Osteoblast (primary cell): ENCODE data around the gene IL11RA. TPM values are rescaled to one million over a fixed set of nuclear protein-coding genes. Genes with fewer than 3 reads are reported as not detected.

ENCODE experiments used
- DNase-seq: peaks from one replicate; pipeline ENCODE4 v3.0.0; 2011; ENCODE audit warnings: low spot score, mixed read lengths; ENCODE audit not compliant: insufficient read length; ENCODE audit errors: missing footprints
- H2AFZ ChIP-seq: 2 replicates; pipeline ENCODE4 v1.6.0; 2011; ENCODE audit warnings: mild to moderate bottlenecking, low read length
- H3K27ac ChIP-seq: 2 replicates; pipeline ENCODE4 v1.5.1; 2011; ENCODE audit warnings: mild to moderate bottlenecking, low read depth, low read length, moderate library complexity
- H3K27me3 ChIP-seq: 2 replicates; pipeline ENCODE4 v1.6.0; 2012; ENCODE audit warnings: mild to moderate bottlenecking, control low read depth, inconsistent platforms, low read length, moderate library complexity; ENCODE audit not compliant: insufficient read depth
- H3K36me3 ChIP-seq: 2 replicates; pipeline ENCODE4 v1.5.1; 2011; ENCODE audit warnings: mild to moderate bottlenecking, low read length, control low read depth, moderate library complexity; ENCODE audit not compliant: insufficient read depth
- H3K4me1 ChIP-seq: 2 replicates; pipeline ENCODE4 v1.5.1; 2011; ENCODE audit warnings: mild to moderate bottlenecking, low read length, control low read depth, moderate library complexity; ENCODE audit not compliant: insufficient read depth
- H3K4me2 ChIP-seq: 2 replicates; pipeline ENCODE4 v1.6.0; 2011; ENCODE audit warnings: mild to moderate bottlenecking, low read length; ENCODE audit not compliant: insufficient read depth
- H3K4me3 ChIP-seq: fragments of 200-600 bp; sonication (generic); 3 replicates; pipeline ENCODE4 v1.5.1; 2012; ENCODE audit warnings: mild to moderate bottlenecking, low read length, inconsistent platforms; ENCODE audit not compliant: insufficient read depth
- H3K79me2 ChIP-seq: 2 replicates; pipeline ENCODE4 v1.6.0; 2012; ENCODE audit warnings: mild to moderate bottlenecking, low read length, control low read depth, inconsistent platforms; ENCODE audit not compliant: insufficient read depth
- H3K9me3 ChIP-seq: 2 replicates; pipeline ENCODE4 v1.5.1; 2011; ENCODE audit warnings: low read depth, low read length, control low read depth
- H4K20me1 ChIP-seq: 2 replicates; pipeline ENCODE4 v1.6.0; 2012; ENCODE audit warnings: mild to moderate bottlenecking, low read length, control low read depth; ENCODE audit not compliant: insufficient read depth
- CTCF ChIP-seq: IDR thresholded peaks from 2 replicates; pipeline ENCODE4 v1.5.1; 2011; ENCODE audit warnings: mild to moderate bottlenecking, low read depth, low read length, moderate library complexity; ENCODE audit errors: extremely low read depth
- total RNA-seq: library from RNA; depleted of rRNA; stranded (reverse); fragments of >200 nt; gene quantifications from 2 replicates; pipeline ENCODE4 v1.2.3, GENCODE V29; 2012

Gene IL11RA
- total RNA-seq, 1 donor = 34.4 TPM

- peaks cover 14% of the 10 kb centered on the region for H4K20me1 ChIP-seq
- no peak overlapping the region for H3K27ac ChIP-seq
- H3K36me3 ChIP-seq = no peaks in the 10 kb centered on the region
- no peak for DNase-seq
- H3K4me2 ChIP-seq = no peak overlapping the region
- H3K9me3 ChIP-seq = no peaks in the 10 kb centered on the region
- no peak overlapping the region for H2AFZ ChIP-seq
- H3K79me2 ChIP-seq = no peaks in the 10 kb centered on the region
- no peak for TF ChIP-seq CTCF
- H3K4me3 ChIP-seq = no peak overlapping the region
- peaks cover 5% of the 10 kb centered on the region for H3K4me1 ChIP-seq
- no peaks in the 10 kb centered on the region for H3K27me3 ChIP-seq
Measured at GRCh38 chr9:34686231-34686630, 34.2 kb downstream of the IL11RA start.

GRCh38 chr9:34686732-34687131 is 34.7 kb downstream of the IL11RA start:
- Histone ChIP-seq H3K9me3 (no peaks in the 10 kb centered on the region), H3K27ac (no peak overlapping the region), H3K27me3 (no peaks in the 10 kb centered on the region), H3K36me3 (no peaks in the 10 kb centered on the region), H2AFZ (no peak overlapping the region), H3K4me3 (no peak overlapping the region), H3K79me2 (no peaks in the 10 kb centered on the region), H3K4me2 (no peak overlapping the region), H3K4me1 (peaks cover 5% of the 10 kb centered on the region), H4K20me1 (peaks cover 14% of the 10 kb centered on the region)
- no peak for TF ChIP-seq CTCF
- DNase-seq = no peak

- Histone ChIP-seq H3K4me3 (no peak overlapping the region), H3K27me3 (no peaks in the 10 kb centered on the region), H3K79me2 (no peaks in the 10 kb centered on the region), H2AFZ (no peak overlapping the region), H3K4me2 (no peak overlapping the region), H3K4me1 (peaks cover 5% of the 10 kb centered on the region), H3K36me3 (no peaks in the 10 kb centered on the region), H3K9me3 (no peaks in the 10 kb centered on the region), H3K27ac (no peak overlapping the region), H4K20me1 (peaks cover 14% of the 10 kb centered on the region)
- TF ChIP-seq CTCF = no peak
- no peak for DNase-seq
Measured at GRCh38 chr9:34687276-34688030, 35.5 kb downstream of the IL11RA start.

GRCh38 chr9:34688329-34689115 is 36.5 kb downstream of the IL11RA start:
- DNase-seq = no peak
- TF ChIP-seq CTCF = no peak
- no peak overlapping the region for H3K4me2 ChIP-seq
- no peaks in the 10 kb centered on the region for H3K27me3 ChIP-seq
- no peaks in the 10 kb centered on the region for H3K36me3 ChIP-seq
- H3K4me1 ChIP-seq = peaks cover 5% of the 10 kb centered on the region
- H3K9me3 ChIP-seq = no peaks in the 10 kb centered on the region
- H2AFZ ChIP-seq = no peak overlapping the region
- H3K27ac ChIP-seq = no peak overlapping the region
- H4K20me1 ChIP-seq = peaks cover 14% of the 10 kb centered on the region
- H3K79me2 ChIP-seq = no peaks in the 10 kb centered on the region
- no peak overlapping the region for H3K4me3 ChIP-seq
